Measurements from ENCODE around the gene KASH5. TPM values are rescaled to one million over a fixed set of nuclear protein-coding genes. Genes with fewer than 3 reads are reported as not detected.

Gene KASH5
- total RNA-seq, 2 experiments from 2014 or later: 0.95 TPM; not detected in 1

DNA sequence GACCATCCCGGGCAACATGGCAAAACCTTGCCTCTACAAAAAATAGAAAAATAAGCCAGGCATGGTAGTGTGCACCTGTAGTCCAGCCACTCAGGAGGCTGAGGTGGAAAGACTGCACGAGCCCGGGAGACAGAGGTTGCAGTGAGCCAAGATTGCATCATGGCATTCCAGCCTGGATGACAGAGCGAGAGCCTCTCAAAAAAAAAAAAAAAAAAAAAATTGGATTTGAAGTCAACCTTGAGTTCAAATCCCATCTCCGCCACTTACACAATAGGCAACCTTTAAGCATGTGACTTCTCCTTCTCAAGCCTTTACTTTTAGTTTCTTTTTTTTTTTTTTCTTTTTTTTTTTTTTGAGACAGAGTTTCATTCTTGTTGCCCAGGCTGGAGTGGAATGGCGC lies 12.0 kb downstream of the KASH5 start:
- ChIA-PET POLR2A (no interaction called here), CTCF (interaction anchor here (1.0 kb wide), 1 partner anchor 22 kb away, joined by 3 read pairs; no protein-coding TSS in a partner anchor)
- intact Hi-C loops (cut with micrococcal nuclease): no loop called here
- Mint-ChIP-seq H3K27me3 (peaks cover 2% of the 10 kb centered on the region), H3K4me3 (no peak overlapping the region), H3K4me1 (ENCODE audit: low read depth) (peaks cover 10% of the 10 kb centered on the region), H3K9me3 (no peaks in the 10 kb centered on the region), H3K27ac (no peak overlapping the region), H3K36me3 (ENCODE audit: low read depth) (no peaks in the 10 kb centered on the region)
- ATAC-seq (no peak), DNase-seq (no peak)
- TF ChIP-seq CTCF (IDR thresholded peaks at IDR 0.05): no peak

DNA sequence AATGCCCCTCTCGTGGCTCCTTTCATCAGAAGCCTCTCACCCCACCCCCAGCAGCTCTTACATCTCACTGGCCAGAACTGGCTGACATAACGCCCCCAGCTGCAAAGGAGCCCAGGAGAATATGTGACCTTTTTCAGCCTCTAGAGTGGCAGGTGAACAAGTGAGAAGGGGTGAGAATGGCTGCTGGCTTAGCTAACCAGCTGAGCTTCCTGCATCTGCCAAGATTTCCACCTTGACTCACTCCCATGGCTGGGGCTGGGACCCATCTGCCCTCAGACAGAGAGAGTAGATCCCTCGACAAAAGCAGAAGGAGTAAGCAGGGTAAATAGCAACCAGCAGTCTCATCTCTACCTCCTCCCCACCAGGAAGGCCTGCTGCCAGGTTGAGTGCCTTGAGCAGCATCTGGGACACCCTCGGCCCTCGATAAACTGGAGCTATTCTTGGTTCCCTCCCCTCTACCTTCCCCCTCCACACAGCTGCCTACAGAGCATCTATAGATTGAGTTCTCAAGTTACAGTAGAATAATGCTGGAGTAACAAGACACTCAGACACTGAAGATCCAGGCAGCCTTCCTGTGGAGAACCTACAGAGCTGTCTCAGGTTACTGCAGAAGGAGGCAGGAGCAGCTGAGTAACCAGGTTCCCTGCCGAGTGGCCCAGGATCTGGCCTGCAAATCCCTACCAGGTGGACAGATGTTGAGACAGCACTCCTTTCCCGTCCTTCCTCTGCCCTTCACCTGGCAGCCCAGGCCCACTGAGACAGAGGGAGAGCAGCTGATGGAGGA lies 15.5 kb downstream of the KASH5 start:
- Mint-ChIP-seq H3K4me3 (no peak overlapping the region), H3K9me3 (no peaks in the 10 kb centered on the region), H3K27me3 (peaks cover under 1% of the 10 kb centered on the region), H3K4me1 (ENCODE audit: low read depth) (peaks cover 10% of the 10 kb centered on the region), H3K27ac (no peak overlapping the region), H3K36me3 (ENCODE audit: low read depth) (no peaks in the 10 kb centered on the region)
- CTCF ChIA-PET: interaction anchor here (0.8 to 1.5 kb wide), 2 partner anchors 12 to 13 kb away, joined by 3 to 8 read pairs; no protein-coding TSS in a partner anchor
- TF ChIP-seq CTCF (IDR thresholded peaks at IDR 0.05): no peak
- intact Hi-C loops (cut with micrococcal nuclease): no loop called here
- POLR2A ChIA-PET: interaction anchor here (0.8 to 1.1 kb wide), 2 partner anchors 18 to 21 kb away, joined by 3 read pairs; partner anchors contain the start of gene GFY
- ATAC-seq: peak; percentile 56
- peak; percentile 50 for DNase-seq

GRCh38 chr19:49407079-49407478 lies 19.0 kb downstream of the KASH5 start:
- Mint-ChIP-seq H3K9me3 (no peaks in the 10 kb centered on the region), H3K27ac (no peak overlapping the region), H3K4me3 (no peak overlapping the region), H3K27me3 (no peaks in the 10 kb centered on the region), H3K36me3 (ENCODE audit: low read depth) (no peaks in the 10 kb centered on the region), H3K4me1 (ENCODE audit: low read depth) (peaks cover 35% of the 10 kb centered on the region)
- no peak for TF ChIP-seq CTCF (IDR thresholded peaks at IDR 0.05)
- no peak for ATAC-seq
- intact Hi-C loops (cut with micrococcal nuclease): no loop called here
- DNase-seq: no peak
- ChIA-PET CTCF (interaction anchor here (1.0 to 2.2 kb wide), 3 partner anchors 15 to 180 kb away, joined by 3 to 17 read pairs (median 5); no protein-coding TSS in a partner anchor), POLR2A (interaction anchor here (1.2 to 1.3 kb wide), 2 partner anchors 14 to 20 kb away, joined by 3 read pairs; no protein-coding TSS in a partner anchor)

DNA sequence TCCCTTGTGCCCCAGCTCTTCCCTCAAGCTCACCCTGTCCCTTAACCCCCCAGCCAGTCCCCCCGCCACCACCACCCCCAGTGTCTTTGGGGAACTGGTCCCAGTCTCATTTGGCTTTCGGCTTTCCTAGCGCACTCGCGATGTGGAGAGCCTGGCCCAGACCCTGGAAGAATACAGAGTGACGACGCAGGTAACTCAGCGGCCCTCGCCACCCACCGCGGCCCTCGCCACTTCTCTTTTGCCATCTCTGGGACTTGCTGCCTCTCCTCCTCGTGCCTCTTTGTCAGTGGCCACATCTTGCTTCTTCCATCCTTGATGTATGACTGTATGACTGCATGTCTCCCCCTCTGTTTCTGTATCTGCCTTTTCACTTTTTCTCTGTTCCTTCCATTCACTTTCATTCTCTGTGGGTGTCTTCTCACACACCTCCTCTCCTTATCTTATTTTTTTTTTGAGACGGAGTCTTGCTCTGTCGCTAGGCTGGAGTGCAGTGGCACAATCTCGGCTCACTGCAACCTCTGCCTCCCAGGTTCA lies 19.5 kb downstream of the KASH5 start:
- CTCF ChIA-PET: no interaction called here
- no peak for TF ChIP-seq CTCF (IDR thresholded peaks at IDR 0.05)
- intact Hi-C loops (cut with micrococcal nuclease): no loop called here
- no peak for DNase-seq
- Mint-ChIP-seq H3K4me1 (ENCODE audit: low read depth) (peaks cover 35% of the 10 kb centered on the region), H3K36me3 (ENCODE audit: low read depth) (no peaks in the 10 kb centered on the region), H3K27ac (no peak overlapping the region), H3K4me3 (no peak overlapping the region), H3K27me3 (no peaks in the 10 kb centered on the region), H3K9me3 (no peaks in the 10 kb centered on the region)
- ATAC-seq: no peak
- POLR2A ChIA-PET: interaction anchor here (1.3 kb wide), 1 partner anchor 13 kb away, joined by 3 read pairs; no protein-coding TSS in a partner anchor

Data from activated CD8-positive, alpha-beta T cell treated with anti-CD3 and anti-CD28 coated beads for 36 hours (primary cell).